ENCODE measurements around the gene POLN.
"Not testable (repeated sequence)": the region's sequence is repeated elsewhere in the genome, so short reads cannot be mapped to it uniquely, and the experiment has no call there.

Gene POLN

GRCh38 chr4:2251795-2252529 is 10.0 kb upstream of the POLN start:
- DNase-seq: no peak

- DNase-seq: no peak
These were observed 9.3 kb upstream of the POLN start for GRCh38 chr4:2251073-2251794.

GRCh38 chr4:2250357-2251072 is 8.6 kb upstream of the POLN start:
- DNase-seq: no peak

- no peak for DNase-seq
These were observed 7.8 kb upstream of the POLN start for GRCh38 chr4:2249526-2250356.

GRCh38 chr4:2248821-2249261 is 6.9 kb upstream of the POLN start:
- no peak for DNase-seq

- no peak for DNase-seq
These were observed 6.3 kb upstream of the POLN start for GRCh38 chr4:2248044-2248780.

GRCh38 chr4:2247128-2248043 is 5.5 kb upstream of the POLN start:
- DNase-seq: no peak

GRCh38 chr4:2246384-2247127 is 4.6 kb upstream of the POLN start:
- DNase-seq: no peak

GRCh38 chr4:2245787-2246275 is 3.9 kb upstream of the POLN start:
- no peak for DNase-seq

GRCh38 chr4:2245057-2245786 is 3.3 kb upstream of the POLN start:
- no peak for DNase-seq

- DNase-seq: peak in 9 of 51 donors; percentile 25 to 58 (median 45)
These were observed 1.9 kb upstream of the POLN start for GRCh38 chr4:2243681-2244380.

GRCh38 chr4:2241003-2241402 is 918 bp downstream of the POLN start:
- no peak for DNase-seq

- no peak for DNase-seq
These were observed 4.8 kb downstream of the POLN start for GRCh38 chr4:2236944-2237666.

- no peak for DNase-seq
These were observed 10.8 kb downstream of the POLN start for GRCh38 chr4:2231082-2231481.

GRCh38 chr4:2226261-2226660 is 15.7 kb downstream of the POLN start:
- DNase-seq: no peak

- no peak for DNase-seq
These were observed 19.1 kb downstream of the POLN start for GRCh38 chr4:2222838-2223237.

- not testable (repeated sequence) for DNase-seq
These were observed 20.5 kb downstream of the POLN start for GRCh38 chr4:2221378-2221777.
